ENCODE measurements around the gene ZNF750. TPM values are rescaled to one million over a fixed set of nuclear protein-coding genes. Genes with fewer than 3 reads are reported as not detected.

Gene ZNF750
- total RNA-seq: under 0.01 TPM in 1 of 2 replicates, not detected in the other

GRCh38 chr17:82839617-82840292 is at the start of gene ZNF750:
Gene ZNF750 (minus strand): TSS chr17:82840022. CDS start chr17:82832454, 7,568 bp downstream.

Other genes starting within 250 kb of the ZNF750 start
- 38.2 and 40.9 TPM in 2 replicates for gene WDR45B, start 191.6 kb downstream of the ZNF750 start, total RNA-seq
- 9.4 and 11.4 TPM in 2 replicates for gene RAB40B, start 141.3 kb downstream of the ZNF750 start, total RNA-seq
- 11.3 and 14.3 TPM in 2 replicates for gene FN3KRP, start 123.3 kb downstream of the ZNF750 start, total RNA-seq
- 1.8 and 2.2 TPM in 2 replicates for gene FN3K, start 104.4 kb downstream of the ZNF750 start, total RNA-seq
- gene TBCD, start 88.0 kb downstream of the ZNF750 start, total RNA-seq: 46.9 and 47.0 TPM in 2 replicates
- 105 and 130 TPM in 2 replicates for gene METRNL, start 239.6 kb upstream of the ZNF750 start, total RNA-seq